Daoy (cell line): ENCODE results near the gene TLX2. TPM values are rescaled to one million over a fixed set of nuclear protein-coding genes. Genes with fewer than 3 reads are reported as not detected.
A peak's percentile ranks its signal among the peaks of the same experiment; 100 is the strongest.
"Not testable (repeated sequence)": the region's sequence is repeated elsewhere in the genome, so short reads cannot be mapped to it uniquely, and the experiment has no call there.

Experiments
- DNase-seq: peaks from one replicate; pipeline ENCODE4 v3.0.0-alpha.2; 2015; ENCODE audit warnings: low read depth
- total RNA-seq: library from RNA; depleted of rRNA; stranded (reverse); fragments of >200 nt; shearing (Covaris generic); gene quantifications from 2 replicates; pipeline ENCODE4 v1.2.3, GENCODE V29; 2014; rRNA removed

Gene TLX2
- total RNA-seq, 1 experiment from 2014 or later: not detected

GRCh38 chr2:74554820-74555531 is 40.7 kb downstream of the TLX2 start:
- peak; percentile 57 for DNase-seq

- no peak for DNase-seq
Measured at GRCh38 chr2:74555610-74556103, 41.4 kb downstream of the TLX2 start.

GRCh38 chr2:74556159-74556558 is 41.9 kb downstream of the TLX2 start:
- DNase-seq: no peak

GRCh38 chr2:74556831-74557370 is 42.7 kb downstream of the TLX2 start:
- DNase-seq: no peak

- DNase-seq: no peak
Measured at GRCh38 chr2:74558284-74559230, 44.3 kb downstream of the TLX2 start.

DNA sequence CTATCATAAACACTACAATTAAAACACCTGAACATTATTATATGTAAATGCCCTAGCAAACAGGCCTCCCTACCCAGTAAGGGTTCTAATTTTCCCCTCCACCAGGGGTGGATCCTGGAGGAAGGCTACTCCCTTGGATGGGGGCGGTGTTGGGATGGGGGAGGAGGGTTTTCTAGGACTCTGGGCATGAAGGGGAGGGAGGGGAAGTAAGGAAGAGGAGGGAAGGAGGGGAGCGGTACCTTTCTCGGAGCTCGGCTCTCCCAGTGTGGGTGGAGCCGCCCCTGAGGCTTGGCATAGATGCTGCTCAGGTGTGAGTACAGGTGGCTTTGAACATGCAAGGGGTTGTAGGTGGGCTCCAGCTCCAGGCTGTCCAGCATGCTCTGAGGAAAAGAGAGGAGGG is 45.7 kb downstream of the TLX2 start:
- no peak for DNase-seq

DNA sequence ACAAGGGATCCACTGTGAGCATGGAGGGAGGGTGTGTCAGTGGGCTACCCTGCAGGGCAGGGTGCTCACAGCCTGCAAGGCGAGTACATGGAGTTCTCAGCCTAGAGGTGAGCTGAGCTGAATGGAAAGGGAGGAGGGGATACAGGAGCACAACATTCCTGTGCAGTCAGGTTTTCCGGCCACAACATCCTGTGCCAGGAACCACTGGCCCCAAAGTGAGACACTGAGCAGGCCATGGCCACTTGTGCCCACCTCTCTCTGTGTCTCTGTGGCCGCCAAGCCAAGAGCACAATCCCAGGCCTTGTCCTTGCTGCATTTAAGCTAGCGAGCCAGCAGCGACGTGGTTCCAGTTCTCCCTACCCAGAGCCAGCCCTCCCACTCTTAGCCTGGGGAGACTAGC is 46.3 kb downstream of the TLX2 start:
- DNase-seq: peak; percentile 74

DNA sequence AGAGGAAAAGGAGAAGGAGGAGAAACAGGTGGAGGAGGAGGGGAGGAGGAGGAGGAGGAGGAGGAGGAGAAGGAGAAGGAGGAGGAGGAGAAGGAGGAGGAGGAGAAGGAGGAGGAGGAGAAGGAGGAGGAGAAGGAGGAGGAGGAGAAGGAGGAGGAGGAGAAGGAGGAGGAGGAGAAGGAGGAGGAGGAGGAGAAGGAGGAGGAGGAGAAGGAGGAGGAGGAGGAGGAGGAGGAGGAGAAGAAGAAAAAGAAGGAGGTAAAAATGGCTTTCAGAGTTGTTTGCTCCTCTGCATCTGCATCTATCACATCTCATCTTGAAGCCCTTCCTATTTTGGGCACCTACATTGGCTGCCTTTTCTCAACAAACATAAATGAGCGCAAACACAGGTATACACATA is 46.8 kb downstream of the TLX2 start:
- not testable (repeated sequence) for DNase-seq

- DNase-seq: no peak
Measured at GRCh38 chr2:74562126-74562775, 48.0 kb downstream of the TLX2 start.

GRCh38 chr2:74564222-74564621 is 50.0 kb downstream of the TLX2 start:
- DNase-seq: peak; percentile 96

DNA sequence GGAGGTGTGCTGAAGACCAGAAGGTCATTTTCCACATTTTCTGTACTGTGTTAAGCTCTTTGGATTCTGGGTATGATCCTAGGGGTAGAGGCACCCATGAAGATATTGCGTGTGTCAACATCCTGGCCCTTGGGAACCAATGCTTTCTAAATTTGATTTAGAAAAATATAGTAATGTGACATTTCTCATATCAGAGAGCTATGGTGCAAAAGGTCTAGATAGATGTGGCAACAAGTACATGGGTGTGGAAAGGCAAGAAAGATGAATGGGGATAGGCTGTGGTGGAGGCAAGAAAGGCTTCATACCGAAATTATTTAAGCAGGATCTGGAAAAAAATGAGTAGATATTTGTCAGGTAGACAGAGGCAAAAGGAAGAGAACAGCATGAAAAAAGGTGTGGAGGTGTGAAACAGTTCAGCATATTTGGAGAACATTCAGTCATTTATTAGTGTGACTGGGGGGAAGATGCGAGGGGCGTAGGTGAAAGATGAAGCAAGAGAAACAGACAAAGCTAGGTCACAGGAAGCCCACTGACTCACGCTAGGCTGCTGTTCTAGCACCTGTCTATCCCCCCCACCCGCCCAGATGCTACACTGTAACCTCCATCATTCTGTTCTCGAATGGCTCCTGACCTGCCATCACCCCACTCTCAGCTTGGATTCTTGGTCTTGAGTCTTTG is 52.0 kb downstream of the TLX2 start:
- no peak for DNase-seq

- DNase-seq: peak; percentile 93
Measured at GRCh38 chr2:74566754-74567085, 52.5 kb downstream of the TLX2 start.

Other genes with a start within 250 kb of the TLX2 start
- gene SLC4A5, start 171.0 kb upstream of the TLX2 start, total RNA-seq: 0.17 TPM in 1 of 2 replicates, not detected in the other
- gene DCTN1, start 134.1 kb upstream of the TLX2 start, total RNA-seq: 74.5 and 74.8 TPM in 2 replicates
- 1.4 TPM in 2 replicates for gene C2orf81, start 92.8 kb upstream of the TLX2 start, total RNA-seq
- 62.2 and 68.1 TPM in 2 replicates for gene WDR54, start 92.7 kb upstream of the TLX2 start, total RNA-seq
- 5.4 and 6.9 TPM in 2 replicates for gene RTKN, start 72.5 kb upstream of the TLX2 start, total RNA-seq
- 13.8 and 17.8 TPM in 2 replicates for gene INO80B, start 59.4 kb upstream of the TLX2 start, total RNA-seq
- 30.9 and 37.0 TPM in 2 replicates for gene WBP1, start 56.0 kb upstream of the TLX2 start, total RNA-seq
- 45.2 and 52.4 TPM in 2 replicates for gene MOGS, start 49.1 kb upstream of the TLX2 start, total RNA-seq
- 41.5 and 43.9 TPM in 2 replicates for gene MRPL53, start 41.8 kb upstream of the TLX2 start, total RNA-seq
- 8.5 and 8.9 TPM in 2 replicates for gene CCDC142, start 31.5 kb upstream of the TLX2 start, total RNA-seq
- gene TTC31, start 31.4 kb upstream of the TLX2 start, total RNA-seq: 19.4 and 26.3 TPM in 2 replicates
- gene LBX2, start 14.8 kb upstream of the TLX2 start, total RNA-seq: 0.97 and 1.7 TPM in 2 replicates
- gene PCGF1, start 6.8 kb upstream of the TLX2 start, total RNA-seq: 22.8 and 42.1 TPM in 2 replicates
- 1.1 TPM in 1 of 2 replicates, not detected in the other for gene DQX1, start 11.8 kb downstream of the TLX2 start, total RNA-seq
- gene AUP1, start 15.3 kb downstream of the TLX2 start, total RNA-seq: 135 TPM in 2 replicates
- 41.2 and 44.8 TPM in 2 replicates for gene HTRA2, start 15.5 kb downstream of the TLX2 start, total RNA-seq
- gene LOXL3, start 39.5 kb downstream of the TLX2 start, total RNA-seq: 54.5 and 62.0 TPM in 2 replicates
- 19.8 and 20.6 TPM in 2 replicates for gene DOK1, start 40.3 kb downstream of the TLX2 start, total RNA-seq
- gene M1AP, start 133.9 kb downstream of the TLX2 start, total RNA-seq: not detected in 2 replicates
- gene SEMA4F, start 139.8 kb downstream of the TLX2 start, total RNA-seq: 3.4 and 4.2 TPM in 2 replicates